GM18505 (cell line): Measurements from ENCODE around the gene MXD4.
"Not testable (repeated sequence)": the region's sequence is repeated elsewhere in the genome, so short reads cannot be mapped to it uniquely, and the experiment has no call there.

Source experiments
- ATAC-seq: cut with Tn5 transposase; IDR thresholded peaks from one replicate; pipeline ENCODE4 v1.9.1; 2021; ENCODE audit not compliant: unreplicated experiment
- POLR2A ChIP-seq: IDR thresholded peaks from 4 replicates; pipeline ENCODE4 v1.6.1; 2011; ENCODE audit warnings: borderline replicate concordance; ENCODE audit not compliant: insufficient read depth, insufficient read length; ENCODE audit errors: extremely low read depth

MXD4 gene

DNA sequence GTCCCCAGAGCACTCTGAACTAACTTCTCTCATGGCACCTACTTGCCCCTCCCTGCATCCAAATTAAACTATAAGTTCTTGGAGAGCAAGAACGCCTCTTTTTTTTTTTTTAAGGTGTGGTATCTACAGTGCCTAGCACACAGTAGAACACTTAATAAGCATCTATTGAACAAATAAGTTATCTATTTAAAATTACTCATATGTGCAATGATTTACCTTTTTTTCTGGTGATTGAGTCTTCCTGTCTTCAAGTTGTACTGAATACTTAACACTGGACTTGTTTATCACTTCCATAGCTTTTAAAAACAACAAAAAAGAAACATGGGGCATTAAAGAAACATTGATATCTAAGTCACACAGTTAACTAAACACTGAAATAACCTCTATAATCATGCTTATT, 49.1 kb downstream of the MXD4 start:
- no peak for TF ChIP-seq POLR2A
- ATAC-seq: no peak

DNA sequence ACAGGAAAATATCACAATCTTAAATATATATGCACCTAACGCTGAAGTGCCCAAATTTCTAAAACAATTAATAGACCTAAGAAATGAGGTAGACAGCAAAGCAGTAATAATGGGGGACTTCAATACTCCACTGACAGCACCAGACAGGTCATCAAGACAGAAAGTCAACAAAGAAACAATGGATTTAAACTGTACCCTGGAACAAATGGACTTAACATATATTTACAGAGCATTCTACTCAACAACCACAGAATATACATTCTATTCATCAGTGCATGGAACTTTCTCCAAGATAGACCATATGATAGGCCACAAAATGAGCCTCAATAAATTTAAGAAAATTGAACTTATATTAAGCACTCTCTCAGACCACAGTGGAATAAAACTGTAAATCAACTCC, 59.1 kb downstream of the MXD4 start:
- ATAC-seq: not testable (repeated sequence)
